T-helper 22 cell (primary cell): ENCODE data around the gene KDM4C.

Experiments used
- DNase-seq: peaks from one replicate; pipeline ENCODE4 v3.0.0-alpha.2; 2020; ENCODE audit warnings: low read depth

Gene KDM4C

GRCh38 chr9:6904371-6904770, 146.6 kb downstream of the KDM4C start:
- DNase-seq, result no peak

GRCh38 chr9:6905850-6906375, 148.1 kb downstream of the KDM4C start:
- DNase-seq, result no peak

- DNase-seq, result no peak
Measured at GRCh38 chr9:6907772-6908381, 150.1 kb downstream of the KDM4C start.

- DNase-seq, result no peak
Measured at GRCh38 chr9:6909181-6909580, 151.4 kb downstream of the KDM4C start.

- no peak for DNase-seq
Measured at GRCh38 chr9:6910032-6910431, 152.3 kb downstream of the KDM4C start.

- DNase-seq, result no peak
Measured at GRCh38 chr9:6910497-6910896, 152.7 kb downstream of the KDM4C start.

- DNase-seq, result no peak
Measured at GRCh38 chr9:6911901-6912638, 154.3 kb downstream of the KDM4C start.

- no peak for DNase-seq
Measured at GRCh38 chr9:6915635-6916034, 157.9 kb downstream of the KDM4C start.

- DNase-seq, result no peak
Measured at GRCh38 chr9:6917162-6917561, 159.4 kb downstream of the KDM4C start.

- no peak for DNase-seq
Measured at GRCh38 chr9:6920041-6920440, 162.3 kb downstream of the KDM4C start.

- no peak for DNase-seq
Measured at GRCh38 chr9:6921315-6921714, 163.5 kb downstream of the KDM4C start.

GRCh38 chr9:6922124-6922676, 164.4 kb downstream of the KDM4C start:
- no peak for DNase-seq

GRCh38 chr9:6922680-6923079, 164.9 kb downstream of the KDM4C start:
- no peak for DNase-seq

- no peak for DNase-seq
Measured at GRCh38 chr9:6923086-6923485, 165.3 kb downstream of the KDM4C start.

- DNase-seq, result no peak
Measured at GRCh38 chr9:6924149-6924548, 166.4 kb downstream of the KDM4C start.

GRCh38 chr9:6924988-6925563, 167.3 kb downstream of the KDM4C start:
- no peak for DNase-seq

- DNase-seq, result no peak
Measured at GRCh38 chr9:6925836-6926235, 168.1 kb downstream of the KDM4C start.

- DNase-seq, result no peak
Measured at GRCh38 chr9:6926436-6926835, 168.7 kb downstream of the KDM4C start.

GRCh38 chr9:6927838-6928237, 170.1 kb downstream of the KDM4C start:
- no peak for DNase-seq

GRCh38 chr9:6928863-6929262, 171.1 kb downstream of the KDM4C start:
- no peak for DNase-seq

- no peak for DNase-seq
Measured at GRCh38 chr9:6929441-6930215, 171.9 kb downstream of the KDM4C start.

GRCh38 chr9:6930827-6931226, 173.1 kb downstream of the KDM4C start:
- DNase-seq, result no peak
